Heart left ventricle (tissue), 16 donors: ENCODE measurements around the gene IGF1R. TPM values are rescaled to one million over a fixed set of nuclear protein-coding genes. Genes with fewer than 3 reads are reported as not detected.

Source experiments
- ATAC-seq, 4 donors: fragments of 200-7000 bp; cut with Tn5 transposase; one replicate each; pipeline ENCODE4 v1.9.1; 2020 to 2022; ENCODE audit warnings: moderate library complexity in 4 of 4, mild to moderate bottlenecking in 3 of 4, moderate number of reproducible peaks in 1 of 4
- DNase-seq, 5 donors: peaks; one replicate each; pipeline ENCODE4 v3.0.0-alpha.2; 2020
- H3K27ac ChIP-seq, 12 donors: fragments of 200-600 bp; sonication (generic) in 4 of 12; one replicate each; pipeline versions ENCODE4 v1.5.0 to v1.8.0; 2016 to 2022; ENCODE audit warnings: mild to moderate bottlenecking in 2 of 12
- H3K27me3 ChIP-seq, 9 donors: fragments of 200-600 bp; sonication (generic) in 2 of 9; one replicate each; pipeline versions ENCODE4 v1.5.1 to v1.8.0; 2016 to 2022; ENCODE audit warnings: mild to moderate bottlenecking in 3 of 9
- H3K36me3 ChIP-seq, 9 donors: fragments of 200-600 bp; sonication (generic) in 2 of 9; one replicate each; pipeline versions ENCODE4 v1.5.0 to v1.8.0; 2018 to 2022; ENCODE audit warnings: mild to moderate bottlenecking in 2 of 9
- H3K4me1 ChIP-seq, 12 donors: fragments of 200-600 bp; sonication (generic) in 4 of 12; one replicate each; pipeline versions ENCODE4 v1.5.0 to v1.8.0; 2016 to 2022; ENCODE audit warnings: mild to moderate bottlenecking in 3 of 12
- H3K4me3 ChIP-seq, 12 donors: fragments of 200-600 bp; sonication (generic) in 4 of 12; one replicate each; pipeline versions ENCODE4 v1.5.0 to v1.8.0; 2017 to 2022; ENCODE audit warnings: mild to moderate bottlenecking in 9 of 12, moderate library complexity in 4 of 12
- H3K9me3 ChIP-seq, 12 donors: fragments of 200-600 bp; sonication (generic) in 4 of 12; one replicate each; pipeline versions ENCODE4 v1.5.0 to v1.8.0; 2016 to 2022; ENCODE audit warnings: mild to moderate bottlenecking in 1 of 12
- CTCF ChIP-seq, 12 donors: fragments of 200-600 bp; sonication (generic) in 4 of 12; IDR thresholded peaks; one replicate each; pipeline versions ENCODE4 v1.5.0 to v1.8.0; 2018 to 2022; ENCODE audit warnings: antibody characterized with exemption in 12 of 12, mild to moderate bottlenecking in 5 of 12
- POLR2A ChIP-seq, 2 donors: fragments of 450-650 bp; IDR thresholded peaks; one replicate each; pipeline ENCODE4 v1.6.1; 2017; ENCODE audit warnings: antibody characterized with exemption in 2 of 2, mild to moderate bottlenecking in 2 of 2, moderate library complexity in 2 of 2
- WGBS, 4 donors: extraction: QIAGEN DNeasy Blood & Tissue Kit in 2 of 4; methylation state at CpG; one replicate each; pipeline versions ENCODE4 v1.1.5 to v1.1.7; 2013 to 2018; 5-methylcytosine and 5-hydroxymethylcytosine counted together
- intact Hi-C, 10 donors: fragments of 100-400 bp; cut with DNase I; formaldehyde crosslinking; loops; one replicate each; pipeline versions ENCODE4 v1.11.1 to v1.14.2; 2022
- polyA plus RNA-seq, 2 donors: library from polyadenylated mRNA; stranded (reverse); fragments of 200-250 nt; gene quantifications; one replicate each; pipeline ENCODE4 v1.2.3, GENCODE V29; 2013
- total RNA-seq, 9 donors: library from RNA; depleted of rRNA in 2 of 9; stranded (reverse); fragments of >200 nt in 2 of 9; fragmentation: NEBNext Ultra II Directional in 3 of 9; extraction: Animal tissue kit (Norgen Biotek cat#: 25700) in 3 of 9; gene quantifications; one replicate each; pipeline versions ENCODE4 v1.1.0 to v1.2.4, GENCODE V29; 2016 to 2023
- donor health status: ischemic (EF 13 %, LVEDD 7.1; RV severe dilation, severe dysfunction).
- donor health status: healthy with polysubstance abuse.
- donor health status: DM: no; HTN: yes; CAD: no.
- donor health status: DM: no; HTN: no; CAD: no.
- donor health status: ischemic (EF 25% LVEDD 6.9; RV normal size, moderate dysfunction).
- donor health status: ischemic (EF 25% LVEDD 5.7; RV mildly dilated, moderate dysfunction).
- donor health status: healthy.
- donor health status: DM: yes; HTN: yes; CAD: no.
- donor health status: ischemic (EF 35%, LVEDD 5.7; RV mildly dilated, moderate dysfunction).
- donor health status: nonischemic (EF 11% LVEDD 7.7; RV severe dilation, severe dysfunction).
- donor health status: DM: yes; HTN: yes; CAD: no.
- donor health status: PGD.
- donor health status: ischemic (EF 29% LVEDD 5.4; RV normal size, mild dysfunction).
- donor health status: nonischemic (EF 23%, LVEDD 6.1; RV moderate dilation, normal function).

The IGF1R gene
- total and polyA plus RNA-seq, 11 donors: 7.4 to 93.1 (median 40.5) TPM

DNA sequence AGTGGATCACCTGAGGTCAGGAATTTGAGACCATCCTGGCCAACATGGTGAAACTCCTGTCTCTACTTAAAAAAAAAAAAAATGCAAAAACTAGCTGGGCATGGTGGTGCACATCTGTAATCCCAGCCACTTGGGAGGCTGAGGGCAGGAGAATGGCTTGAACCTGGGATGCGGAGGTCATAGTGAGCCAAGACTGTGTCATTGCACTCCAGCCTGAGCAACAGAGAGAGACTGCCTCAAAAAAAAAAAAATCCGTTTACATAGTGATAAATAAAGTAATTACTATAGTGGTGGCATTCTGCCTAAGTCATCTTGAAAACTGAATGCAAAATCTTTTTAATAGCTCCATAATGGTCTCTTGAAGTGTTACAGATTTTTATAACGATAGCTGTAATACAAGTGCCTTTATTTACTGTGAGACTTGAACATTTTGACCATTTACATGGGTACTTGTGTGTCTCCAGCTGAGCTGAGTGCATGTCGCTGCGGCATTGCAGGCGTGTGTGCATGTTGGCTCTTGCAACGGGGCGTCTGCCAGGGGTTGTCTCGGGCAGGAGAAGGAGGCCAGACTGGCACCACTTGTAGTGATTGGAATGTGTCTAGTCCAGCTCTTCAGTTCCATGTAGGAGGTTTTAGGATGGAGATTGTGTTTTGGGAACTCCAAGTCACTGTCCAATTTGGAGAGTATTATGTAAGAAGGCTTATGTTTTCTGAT is 111.9 kb downstream of the IGF1R start:
- Histone ChIP-seq H3K4me1 (peaks cover 0 to 62% (median 30%) of the 10 kb centered on the region in 12 donors), H3K36me3 (no peaks in the 10 kb centered on the region), H3K27me3 (no peaks in the 10 kb centered on the region), H3K9me3 (no peaks in the 10 kb centered on the region), H3K27ac (peak overlapping the region in 1 of 12 donors; percentile 16), H3K4me3 (no peak overlapping the region)
- TF ChIP-seq POLR2A (IDR thresholded peaks at IDR 0.05) (no peak), CTCF (IDR thresholded peaks at IDR 0.05) (no peak)
- ATAC-seq (peak; percentile 68 to 81 (median 78)), DNase-seq (peak in 4 of 5 donors; percentile 39 to 77 (median 58))
- intact Hi-C loops: loop anchor here in 1 of 10 donors (5.0 kb wide), 1 partner anchor 33 kb away; no protein-coding TSS in a partner anchor
- 49 to 66% (median 56%) methylated on average over 9 of the region's 9 CpGs for WGBS, 4 donors

DNA sequence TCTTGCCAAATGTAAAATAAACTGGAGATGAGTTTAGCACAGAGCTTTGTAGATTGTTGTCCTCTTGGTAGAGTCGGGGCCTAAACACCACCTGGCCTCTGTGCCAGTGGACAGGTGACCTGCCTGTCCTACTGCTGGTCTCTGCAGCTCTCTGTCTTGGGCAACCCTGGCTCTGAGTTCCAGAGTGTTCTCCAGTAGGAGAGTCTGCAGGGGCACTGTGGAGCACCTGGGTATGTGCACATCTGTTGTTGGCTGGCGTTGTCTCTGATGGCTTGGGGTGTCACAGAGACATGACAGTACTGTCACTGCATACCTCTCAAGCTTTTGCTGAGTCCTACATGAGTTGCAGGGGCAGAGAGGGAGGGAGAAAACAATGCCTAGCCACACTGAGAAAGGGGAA is 112.6 kb downstream of the IGF1R start:
- Histone ChIP-seq H3K9me3 (no peaks in the 10 kb centered on the region), H3K4me3 (no peak overlapping the region), H3K27ac (no peak overlapping the region), H3K27me3 (no peaks in the 10 kb centered on the region), H3K36me3 (no peaks in the 10 kb centered on the region), H3K4me1 (peaks cover 0 to 56% (median 30%) of the 10 kb centered on the region in 12 donors)
- intact Hi-C loops: loop anchor here in 1 of 10 donors (5.0 kb wide), 1 partner anchor 34 kb away; no protein-coding TSS in a partner anchor
- TF ChIP-seq CTCF (IDR thresholded peaks at IDR 0.05) (no peak), POLR2A (IDR thresholded peaks at IDR 0.05) (no peak)
- DNase-seq (no peak), ATAC-seq (peak in 3 of 4 donors; percentile 8 to 40 (median 38))
- 80 to 89% (median 83%) methylated on average over 2 of the region's 2 CpGs for WGBS, 4 donors

GRCh38 chr15:98763179-98763578 is 114.8 kb downstream of the IGF1R start:
- no peaks in the 10 kb centered on the region for H3K9me3 ChIP-seq
- no peak for TF ChIP-seq POLR2A (IDR thresholded peaks at IDR 0.05)
- TF ChIP-seq CTCF (IDR thresholded peaks at IDR 0.05): no peak
- DNase-seq (no peak), ATAC-seq (no peak)
- peaks cover 0 to 60% (median 33%) of the 10 kb centered on the region in 12 donors for H3K4me1 ChIP-seq
- H3K27ac ChIP-seq: peak overlapping the region in 2 of 12 donors; percentile 27
- WGBS, 4 donors: 42 to 54% (median 48%) methylated on average over 4 of the region's 4 CpGs
- intact Hi-C loops: loop anchor here in 1 of 10 donors (5.0 kb wide), 1 partner anchor 36 kb away; no protein-coding TSS in a partner anchor
- H3K4me3 ChIP-seq: no peak overlapping the region
- H3K36me3 ChIP-seq: no peaks in the 10 kb centered on the region
- H3K27me3 ChIP-seq: no peaks in the 10 kb centered on the region

- Histone ChIP-seq H3K4me3 (no peak overlapping the region), H3K27me3 (no peaks in the 10 kb centered on the region), H3K9me3 (no peaks in the 10 kb centered on the region), H3K27ac (peak overlapping the region in 1 of 12 donors; percentile 12), H3K36me3 (no peaks in the 10 kb centered on the region), H3K4me1 (peaks cover 0 to 53% (median 31%) of the 10 kb centered on the region in 12 donors)
- ATAC-seq (no peak), DNase-seq (no peak)
- intact Hi-C loops: loop anchor here in 1 of 10 donors (5.0 kb wide), 1 partner anchor 37 kb away; no protein-coding TSS in a partner anchor
- TF ChIP-seq CTCF (IDR thresholded peaks at IDR 0.05): no peak
- no peak for TF ChIP-seq POLR2A (IDR thresholded peaks at IDR 0.05)
- 90 to 95% (median 93%) methylated on average over 2 of the region's 2 CpGs for WGBS, 4 donors
Observed at GRCh38 chr15:98764291-98764690, 116.0 kb downstream of the IGF1R start.
